K562 (cell line): ENCODE measurements around the gene MBD4. TPM values are rescaled to one million over a fixed set of nuclear protein-coding genes. Genes with fewer than 3 reads are reported as not detected.

ENCODE experiments used
- CCAR2 ChIP-seq: fragments of 200-400 bp; formaldehyde crosslinking; IDR thresholded peaks from 2 replicates; pipeline ENCODE4 v1.6.1; 2017; ENCODE audit warnings: mild to moderate bottlenecking, low read depth, low read length
- EGR1 ChIP-seq: fragments of 450-650 bp; conservative IDR thresholded peaks from 2 replicates; pipeline ENCODE4 v1.6.1; 2017; ENCODE audit warnings: mild to moderate bottlenecking
- GATAD2B ChIP-seq: fragments of 450-650 bp; IDR thresholded peaks from 2 replicates; pipeline ENCODE4 v1.6.1; 2017; ENCODE audit warnings: mild to moderate bottlenecking, borderline replicate concordance
- HDAC1 ChIP-seq, 2 experiments: fragments of 450-650 bp; IDR thresholded peaks; 2 replicates each; pipeline ENCODE4 v1.6.1; 2016 to 2017; ENCODE audit warnings: inconsistent platforms in 1 of 2, mild to moderate bottlenecking in 1 of 2, moderate library complexity in 1 of 2
- HMGN3 ChIP-seq: IDR thresholded peaks from 2 replicates; pipeline ENCODE4 v1.6.1; 2011; ENCODE audit warnings: borderline replicate concordance, low read depth, mild to moderate bottlenecking, mixed read lengths, low read length; ENCODE audit not compliant: insufficient read length; ENCODE audit errors: extremely low read depth
- KDM2B ChIP-seq: fragments of 250-450 bp; sonication (Bioruptor Pico); IDR thresholded peaks from 2 replicates; pipeline ENCODE4 v1.8.0; 2021; ENCODE audit warnings: mild to moderate bottlenecking, moderate library complexity
- KHSRP ChIP-seq: fragments of 450-650 bp; IDR thresholded peaks from 2 replicates; pipeline ENCODE4 v1.6.1; 2017
- MAZ ChIP-seq, 2 experiments: fragments of 450-650 bp in 1 of 2; sonication (generic) in 1 of 2; formaldehyde crosslinking; IDR thresholded peaks in 1 of 2; conservative IDR thresholded peaks in 1 of 2; 2 replicates each; pipeline versions ENCODE4 v1.4.0 to v1.5.0; 2020; ENCODE audit warnings: mild to moderate bottlenecking in 1 of 2, missing genetic modification reagents in 1 of 2
- NBN ChIP-seq: fragments of 450-650 bp; IDR thresholded peaks from 2 replicates; pipeline ENCODE4 v1.6.1; 2016; ENCODE audit warnings: low read depth, mild to moderate bottlenecking
- NR2F6 ChIP-seq: fragments of 450-650 bp; formaldehyde crosslinking; IDR thresholded peaks from 2 replicates; pipeline ENCODE4 v1.4.0; 2020; ENCODE audit warnings: mild to moderate bottlenecking
- NR3C1 ChIP-seq: sonication (generic); formaldehyde crosslinking; IDR thresholded peaks from 2 replicates; pipeline ENCODE4 v1.8.1; 2022; ENCODE audit warnings: missing genetic modification reagents
- PCBP2 ChIP-seq: fragments of 200-400 bp; formaldehyde crosslinking; IDR thresholded peaks from 2 replicates; pipeline ENCODE4 v1.6.1; 2018; ENCODE audit warnings: low read length, low read depth, mild to moderate bottlenecking, moderate library complexity; ENCODE audit not compliant: poor library complexity, severe bottlenecking
- RAD51 ChIP-seq: fragments of 450-650 bp; IDR thresholded peaks from 2 replicates; pipeline ENCODE4 v1.7.1; 2016; ENCODE audit warnings: low read depth, mild to moderate bottlenecking, borderline replicate concordance
- RFX1 ChIP-seq: fragments of 450-650 bp; IDR thresholded peaks from 2 replicates; pipeline ENCODE4 v1.6.1; 2016; ENCODE audit warnings: mild to moderate bottlenecking, moderate library complexity
- UBTF ChIP-seq, 2 experiments: IDR thresholded peaks; 2 replicates each; pipeline ENCODE4 v1.6.1; 2012; ENCODE audit warnings: improper control_type of control experiment in 2 of 2, low read depth in 2 of 2, low read length in 2 of 2, borderline replicate concordance in 1 of 2
- ZBTB43 ChIP-seq: sonication (generic); formaldehyde crosslinking; IDR thresholded peaks from 2 replicates; pipeline ENCODE4 v1.8.0; 2023; ENCODE audit warnings: mild to moderate bottlenecking, missing genetic modification reagents
- ZKSCAN8 ChIP-seq: fragments of 200-800 bp; sonication (Bioruptor generic); IDR thresholded peaks from 2 replicates; pipeline ENCODE4 v1.6.1; 2016; ENCODE audit warnings: missing genetic modification characterization, missing compliant biosample characterization
- ZNF263 ChIP-seq: sonication (generic); formaldehyde crosslinking; IDR thresholded peaks from 2 replicates; pipeline ENCODE4 v1.8.0; 2022; ENCODE audit warnings: mild to moderate bottlenecking, missing genetic modification reagents, borderline replicate concordance
- polyA plus RNA-seq, 8 experiments: library from polyadenylated mRNA; depleted of rRNA in 4 of 8; stranded (reverse) in 5 of 8; unstranded in 3 of 8; fragments of >200 nt; fragmentation: Nextera tagmentation in 2 of 8; fragmentation: Illumina TruSeq in 1 of 8; extraction: Ambion mirVana in 2 of 8; extraction: Trizol in 1 of 8; gene quantifications; 2 replicates each; pipeline versions ENCODE4 v1.2.1 to v1.2.3, GENCODE V29; 2011 to 2014; ENCODE audit warnings: inconsistent platforms in 1 of 8, missing spikeins in 1 of 8
- total RNA-seq, 7 experiments: library from RNA; depleted of rRNA in 6 of 7; stranded (reverse); fragments of >200 nt in 6 of 7; fragmentation: Illumina TruSeq in 2 of 7; extraction: Trizol in 2 of 7; gene quantifications; 2 replicates each; pipeline versions ENCODE4 v1.2.1 to v1.2.3, GENCODE V29; 2011 to 2021; ENCODE audit warnings: low replicate concordance in 1 of 7
- TF ChIP-seq, protein P1 (sequence below): fragments of 450-650 bp; IDR thresholded peaks from 2 replicates; pipeline ENCODE4 v1.6.1; 2017; ENCODE audit warnings: mild to moderate bottlenecking, moderate library complexity
- TF ChIP-seq, protein P2 (sequence below): fragments of 450-650 bp; conservative IDR thresholded peaks from 2 replicates; pipeline ENCODE4 v1.6.1; 2016; ENCODE audit warnings: missing genetic modification characterization, low read depth, mild to moderate bottlenecking, control low read depth, missing compliant biosample characterization

The MBD4 gene
- total and polyA plus RNA-seq, 9 of the 15 experiments (the other 6 are each of a cell fraction or from before 2014, with no cell fraction given), result 13.3 to 63.9 (median 39.0) TPM

DNA sequence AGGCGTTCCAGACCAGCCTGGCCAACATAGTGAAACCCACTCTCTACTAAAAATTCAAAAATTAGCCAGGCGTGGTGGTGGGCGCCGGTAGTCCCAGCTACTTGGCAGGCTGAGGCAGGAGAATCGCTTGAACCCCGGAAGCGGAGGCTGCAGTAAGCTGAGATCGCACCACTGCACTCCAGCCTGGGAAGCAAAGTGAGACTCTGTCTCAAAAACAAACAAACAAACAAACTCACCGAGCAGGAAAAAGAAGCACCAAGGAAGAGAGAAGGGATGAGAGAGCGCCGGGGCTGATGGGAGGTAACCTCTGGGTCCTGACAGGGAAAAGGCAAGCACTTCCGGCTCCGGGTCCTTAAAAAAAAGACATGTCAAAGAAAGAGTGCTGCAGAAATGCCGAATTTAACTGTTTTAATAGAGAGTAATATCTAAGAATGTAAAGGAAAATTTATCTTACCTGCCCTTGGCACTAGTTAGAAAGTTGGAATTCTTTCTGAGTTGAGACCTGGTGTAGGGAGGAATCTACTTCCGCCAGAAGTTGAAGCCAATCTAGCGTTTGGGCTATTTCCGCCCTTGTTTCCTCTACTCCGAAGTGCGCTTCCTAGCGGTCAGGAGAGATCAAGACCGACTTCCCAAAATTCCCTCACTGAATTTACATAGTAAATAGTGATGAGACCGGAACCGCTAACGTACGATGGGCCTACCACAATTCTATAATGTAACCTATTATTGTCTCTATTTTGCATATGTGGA lies 40.4 kb downstream of the MBD4 start (continued):
- TF ChIP-seq MAZ (CRISPR knock-in tag; conservative IDR thresholded peaks at IDR 0.05 in 1 of 2, IDR thresholded peaks at IDR 0.05 in 1 of 2) (no peak), ZNF263 (no peak), EGR1 (no peak), HDAC1 (IDR thresholded peaks at IDR 0.05) (peak; percentile 34 to 69; a peak in 2 of 4 replicates), HMGN3 (no peak), GATAD2B (0 out of 2 replicates have a peak, but pooled peaks have one; percentile 76), PCBP2 (no peak), NR3C1 (CRISPR knock-in tag) (no peak), UBTF (IDR thresholded peaks at IDR 0.05; ENCODE audit: borderline replicate concordance in 1 of 2, low read depth in 2 of 2, low read length in 2 of 2) (no peak), NBN (no peak), KDM2B (no peak), RFX1 (no peak), NR2F6 (CRISPR knock-in tag) (no peak), RAD51 (peak; percentile 68), CCAR2 (no peak), KHSRP (no peak), ZKSCAN8 (CRISPR knock-in tag) (no peak), ZBTB43 (CRISPR knock-in tag) (no peak)
- TF ChIP-seq, protein P1, sequence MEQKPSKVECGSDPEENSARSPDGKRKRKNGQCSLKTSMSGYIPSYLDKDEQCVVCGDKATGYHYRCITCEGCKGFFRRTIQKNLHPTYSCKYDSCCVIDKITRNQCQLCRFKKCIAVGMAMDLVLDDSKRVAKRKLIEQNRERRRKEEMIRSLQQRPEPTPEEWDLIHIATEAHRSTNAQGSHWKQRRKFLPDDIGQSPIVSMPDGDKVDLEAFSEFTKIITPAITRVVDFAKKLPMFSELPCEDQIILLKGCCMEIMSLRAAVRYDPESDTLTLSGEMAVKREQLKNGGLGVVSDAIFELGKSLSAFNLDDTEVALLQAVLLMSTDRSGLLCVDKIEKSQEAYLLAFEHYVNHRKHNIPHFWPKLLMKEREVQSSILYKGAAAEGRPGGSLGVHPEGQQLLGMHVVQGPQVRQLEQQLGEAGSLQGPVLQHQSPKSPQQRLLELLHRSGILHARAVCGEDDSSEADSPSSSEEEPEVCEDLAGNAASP, result no peak
- TF ChIP-seq, protein P2, sequence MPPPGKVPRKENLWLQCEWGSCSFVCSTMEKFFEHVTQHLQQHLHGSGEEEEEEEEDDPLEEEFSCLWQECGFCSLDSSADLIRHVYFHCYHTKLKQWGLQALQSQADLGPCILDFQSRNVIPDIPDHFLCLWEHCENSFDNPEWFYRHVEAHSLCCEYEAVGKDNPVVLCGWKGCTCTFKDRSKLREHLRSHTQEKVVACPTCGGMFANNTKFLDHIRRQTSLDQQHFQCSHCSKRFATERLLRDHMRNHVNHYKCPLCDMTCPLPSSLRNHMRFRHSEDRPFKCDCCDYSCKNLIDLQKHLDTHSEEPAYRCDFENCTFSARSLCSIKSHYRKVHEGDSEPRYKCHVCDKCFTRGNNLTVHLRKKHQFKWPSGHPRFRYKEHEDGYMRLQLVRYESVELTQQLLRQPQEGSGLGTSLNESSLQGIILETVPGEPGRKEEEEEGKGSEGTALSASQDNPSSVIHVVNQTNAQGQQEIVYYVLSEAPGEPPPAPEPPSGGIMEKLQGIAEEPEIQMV (tag), result no peak
